Caki2 (cell line): ENCODE results near the gene KCNA1. TPM values are rescaled to one million over a fixed set of nuclear protein-coding genes. Genes with fewer than 3 reads are reported as not detected.

Experiments
- DNase-seq: peaks from one replicate; pipeline ENCODE4 v3.0.0-alpha.2; 2015; ENCODE audit warnings: low read depth
- in situ Hi-C: cut with HindIII; loops from 2 replicates; pipeline ENCODE4 v1.10.0; 2016; ENCODE audit warnings: low sequenced_read_pairs, low pct_unique_long_range_greater_than_20kb, mixed read lengths
- total RNA-seq: library from RNA; depleted of rRNA; stranded (reverse); fragments of >200 nt; shearing (Covaris generic); gene quantifications from 2 replicates; pipeline ENCODE4 v1.2.3, GENCODE V29; 2014; ENCODE audit warnings: low replicate concordance; rRNA removed

Gene KCNA1
- total RNA-seq, 1 experiment from 2014 or later: not detected

GRCh38 chr12:4954621-4955354 is 45.1 kb downstream of the KCNA1 start:
- in situ Hi-C loops: no loop called here
- DNase-seq: no peak

GRCh38 chr12:4956054-4956453 is 46.3 kb downstream of the KCNA1 start:
- in situ Hi-C loops: no loop called here

GRCh38 chr12:4956968-4957367 is 47.3 kb downstream of the KCNA1 start:
- in situ Hi-C loops: no loop called here
- no peak for DNase-seq

More at GRCh38 chr12:4956054-4956453, 46.3 kb downstream of the KCNA1 start:
- DNase-seq: no peak

GRCh38 chr12:4957761-4958160 is 48.1 kb downstream of the KCNA1 start:
- in situ Hi-C loops: no loop called here
- no peak for DNase-seq

- in situ Hi-C loops: no loop called here
- DNase-seq: no peak
Measured at GRCh38 chr12:4958697-4959375, 49.1 kb downstream of the KCNA1 start.

GRCh38 chr12:4959381-4959780 is 49.7 kb downstream of the KCNA1 start:
- no peak for DNase-seq
- in situ Hi-C loops: no loop called here

GRCh38 chr12:4960030-4960429 is 50.3 kb downstream of the KCNA1 start:
- DNase-seq: no peak
- in situ Hi-C loops: no loop called here

GRCh38 chr12:4960547-4960946 is 50.8 kb downstream of the KCNA1 start:
- DNase-seq: no peak
- in situ Hi-C loops: no loop called here

GRCh38 chr12:4961311-4961710 is 51.6 kb downstream of the KCNA1 start:
- in situ Hi-C loops: no loop called here
- no peak for DNase-seq

- no peak for DNase-seq
Measured at GRCh38 chr12:4962539-4963486, 53.1 kb downstream of the KCNA1 start.

More at GRCh38 chr12:4962539-4963486, 53.1 kb downstream of the KCNA1 start:
- in situ Hi-C loops: no loop called here

Other genes starting within 250 kb of the KCNA1 start
- gene GALNT8, start 189.5 kb upstream of the KCNA1 start, total RNA-seq: not detected in 2 replicates
- not detected in 2 replicates for gene KCNA5, start 134.0 kb downstream of the KCNA1 start, total RNA-seq